Occipital lobe (tissue), 2 donors: ENCODE results near the gene LACC1. TPM values are rescaled to one million over a fixed set of nuclear protein-coding genes. Genes with fewer than 3 reads are reported as not detected.
A peak's percentile ranks its signal among the peaks of the same experiment; 100 is the strongest.

ENCODE experiments used
- DNase-seq: peaks from one replicate; lab custom pipeline; 2025; lab: John Stamatoyannopoulos, UW
- total RNA-seq: library from RNA; depleted of rRNA; stranded (reverse); fragments of >200 nt; gene quantifications from one replicate; pipeline ENCODE4 v1.2.3, GENCODE V29; 2014

LACC1 gene
- total RNA-seq = 4.2 TPM

DNA sequence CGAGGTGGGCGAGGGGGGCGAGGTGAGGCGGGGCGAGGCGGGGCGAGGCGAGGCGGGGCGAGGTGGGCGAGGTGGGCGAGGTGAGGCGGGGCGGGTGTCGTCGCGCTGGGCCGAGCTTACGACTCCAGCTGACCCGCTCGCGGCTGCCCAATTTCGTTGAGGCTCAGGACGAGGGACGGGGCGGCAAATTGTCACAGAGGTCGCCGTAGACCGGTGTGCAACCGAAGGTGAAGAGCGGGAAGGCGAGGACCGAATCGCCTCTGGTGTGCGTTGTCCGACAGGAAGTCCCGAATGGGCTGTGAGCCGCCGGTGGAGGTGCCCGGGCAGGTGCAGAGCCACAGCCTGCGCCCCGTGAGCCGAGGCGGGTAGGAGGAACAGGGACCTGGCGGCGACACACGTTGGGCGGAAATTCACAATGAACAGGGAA is at the start of gene LACC1:
LACC1 (plus strand) TSS at position 150 of the 427 bp plus-strand sequence. CDS start 1,082 bp downstream, outside the sequence.
- DNase-seq = no peak

GRCh38 chr13:43830497-43830881 is 49.2 kb upstream of the LACC1 start:
- DNase-seq = no peak

DNA sequence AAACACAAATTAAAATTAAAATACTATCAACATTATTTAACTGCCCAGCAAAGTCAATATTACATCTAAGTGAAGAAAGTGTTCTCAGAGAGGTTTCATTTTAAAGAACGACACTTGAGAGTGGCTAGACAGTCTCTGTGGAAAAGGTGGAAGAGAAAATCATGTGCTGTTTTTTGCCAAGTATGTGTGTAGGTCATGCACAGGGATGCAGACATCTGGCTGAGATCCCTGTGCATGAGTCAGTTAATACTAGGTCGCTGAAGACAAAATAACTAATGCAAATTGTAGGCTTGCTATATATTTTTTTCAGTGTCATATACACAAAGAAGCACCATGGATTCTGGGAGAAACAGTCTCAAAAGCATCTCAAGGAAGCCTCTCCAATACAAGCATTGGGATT is 48.6 kb upstream of the LACC1 start:
- DNase-seq = no peak

- DNase-seq = no peak
Observed at GRCh38 chr13:43835701-43836100, 44.0 kb upstream of the LACC1 start.

- no peak for DNase-seq
Observed at GRCh38 chr13:43838909-43839308, 40.8 kb upstream of the LACC1 start.

DNA sequence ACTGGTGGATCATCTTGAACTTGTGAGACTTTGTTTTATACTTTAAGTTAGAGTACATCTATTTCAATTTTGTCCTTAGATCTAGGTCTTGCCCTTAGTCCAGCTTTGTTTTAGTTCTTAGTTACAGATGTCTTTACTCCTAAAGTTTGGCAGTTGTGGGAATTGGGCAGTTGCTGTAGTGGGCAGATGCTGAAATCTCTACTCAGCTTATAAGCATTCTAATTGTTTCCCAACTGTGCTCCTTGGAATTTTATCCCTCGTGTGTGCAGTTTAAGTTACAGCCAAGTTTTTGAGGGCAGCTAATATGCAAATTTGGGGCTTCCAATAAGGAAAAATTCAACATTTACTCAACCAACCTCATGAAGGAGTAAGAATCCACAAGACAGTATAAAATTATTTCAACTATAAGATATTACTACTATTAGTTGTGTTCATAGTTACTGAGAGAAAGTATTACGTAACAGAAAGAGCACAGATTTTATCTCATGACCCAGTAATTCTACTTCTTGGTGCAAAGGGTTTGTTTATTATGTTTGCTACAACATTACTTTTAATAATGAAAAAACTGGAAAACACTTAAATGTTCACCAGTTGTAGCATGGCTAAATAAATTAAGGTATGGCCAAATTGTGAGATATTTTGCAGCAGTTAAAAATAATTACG is 33.1 kb upstream of the LACC1 start:
- DNase-seq = no peak

GRCh38 chr13:43848001-43848649 is 31.6 kb upstream of the LACC1 start:
- DNase-seq = no peak

GRCh38 chr13:43850873-43851272 is 28.8 kb upstream of the LACC1 start:
- no peak for DNase-seq

GRCh38 chr13:43852923-43853404 is 26.7 kb upstream of the LACC1 start:
- no peak for DNase-seq

GRCh38 chr13:43861863-43862262 is 17.8 kb upstream of the LACC1 start:
- no peak for DNase-seq

GRCh38 chr13:43864921-43865320 is 14.8 kb upstream of the LACC1 start:
- no peak for DNase-seq

DNA sequence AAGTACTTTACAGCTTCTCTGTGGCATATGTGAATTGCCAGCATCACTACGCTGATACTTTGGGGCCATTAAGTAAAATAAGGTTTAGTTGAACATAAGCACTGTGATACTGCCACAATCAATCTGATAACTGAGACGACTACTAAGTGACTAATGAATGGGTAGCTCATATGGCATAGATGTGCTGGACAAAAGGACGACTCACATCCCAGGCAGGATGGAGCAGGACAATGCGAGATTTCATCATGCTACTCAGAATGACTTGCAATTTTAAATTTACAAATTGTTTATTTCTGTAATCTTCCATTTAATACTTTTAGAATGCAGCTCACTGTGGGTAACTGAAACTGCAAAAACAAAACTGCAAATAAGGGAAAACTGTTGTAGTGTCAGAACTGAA is 13.8 kb upstream of the LACC1 start:
- DNase-seq = no peak

GRCh38 chr13:43872181-43872580 is 7.5 kb upstream of the LACC1 start:
- no peak for DNase-seq

DNA sequence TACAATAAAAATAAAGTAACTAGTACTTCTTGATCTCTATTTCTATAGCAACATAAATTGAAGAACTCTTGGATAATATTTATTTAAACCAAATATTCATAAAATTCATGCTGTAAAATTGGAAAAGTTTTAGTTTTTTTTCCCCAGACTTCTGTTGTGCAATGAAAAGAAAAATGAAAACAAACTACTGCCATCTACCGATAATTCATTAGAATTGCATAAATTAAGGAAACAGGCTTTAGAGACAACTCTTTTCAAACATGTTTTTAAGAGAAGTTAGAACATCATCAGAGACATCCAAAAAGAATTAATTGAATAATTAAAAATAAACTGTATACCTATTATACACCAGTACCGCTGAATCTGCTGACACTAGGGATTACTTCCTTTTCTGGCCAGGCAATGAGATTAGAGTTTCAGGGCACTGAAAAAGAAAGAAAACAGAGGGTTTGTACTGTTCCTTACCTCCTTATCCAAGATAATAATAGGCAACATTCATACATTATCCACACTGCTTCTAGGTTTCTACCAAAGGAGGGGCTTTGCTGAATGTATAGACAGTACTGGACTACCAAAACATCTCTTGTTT is 5.1 kb upstream of the LACC1 start:
- DNase-seq = no peak

GRCh38 chr13:43876366-43876765 is 3.3 kb upstream of the LACC1 start:
- no peak for DNase-seq

DNA sequence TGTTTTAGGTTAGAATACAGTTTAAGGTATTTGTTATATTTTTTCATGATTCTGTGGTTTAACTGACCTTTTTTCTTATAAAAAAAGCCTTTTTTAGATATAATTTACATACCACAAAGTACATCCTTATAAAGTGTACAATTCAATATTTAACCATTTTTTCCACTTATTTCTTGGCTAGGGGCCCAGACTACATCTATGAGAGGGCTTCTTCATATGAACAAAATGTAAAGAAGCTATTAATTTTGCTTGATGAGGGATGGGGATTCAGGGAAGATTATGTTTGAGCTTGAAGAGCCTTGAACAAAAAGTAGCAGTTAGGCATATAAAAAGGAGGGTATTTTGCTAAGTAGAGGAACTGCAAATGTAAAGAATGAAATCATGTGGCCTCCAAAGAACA is 2.4 kb upstream of the LACC1 start:
- DNase-seq = no peak

- DNase-seq = no peak
Observed at GRCh38 chr13:43877766-43878165, 1.9 kb upstream of the LACC1 start.

DNA sequence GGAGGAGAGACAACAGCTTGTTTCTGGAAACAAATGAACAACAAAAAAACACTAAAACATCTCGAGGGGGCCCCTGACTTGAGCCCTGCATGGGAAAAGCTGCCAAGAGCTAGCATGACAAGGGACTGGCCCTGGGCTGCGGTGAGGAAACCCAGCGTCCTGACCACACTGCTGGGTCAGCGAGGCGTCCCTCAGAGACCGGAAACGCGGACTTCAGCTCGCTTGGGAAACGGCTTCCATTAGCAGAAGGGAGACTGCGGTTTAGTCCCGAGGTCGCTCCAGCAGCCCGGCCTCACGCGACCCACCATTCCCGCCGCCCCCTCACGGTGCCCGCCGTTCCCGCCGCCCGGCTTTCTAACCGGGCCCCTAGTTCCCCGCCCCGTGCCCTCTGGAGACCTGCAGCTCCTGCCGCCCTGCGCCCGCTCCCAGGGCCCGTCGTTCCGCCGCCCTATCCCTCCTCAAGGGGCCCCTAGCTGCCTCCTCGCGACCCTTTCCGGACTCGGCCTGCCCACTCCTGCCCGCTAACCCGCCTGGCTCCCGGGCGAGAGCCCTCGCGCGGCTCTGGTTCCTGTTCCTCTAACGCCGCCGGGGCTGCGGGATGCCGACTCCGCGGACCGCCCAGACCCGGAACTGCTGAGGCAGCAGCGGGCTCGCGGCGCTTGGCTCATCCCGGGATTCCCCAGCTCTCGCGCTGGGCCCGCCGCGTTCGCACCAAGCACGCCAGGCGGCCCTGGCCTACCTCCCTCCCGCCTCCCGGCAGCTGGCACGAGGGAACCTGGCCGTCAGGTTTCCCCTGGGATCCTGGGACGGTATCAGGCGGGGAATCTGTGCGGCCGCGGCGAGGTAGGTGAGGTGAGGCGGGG is 581 bp upstream of the LACC1 start, which contains the start of gene CCDC122:
CCDC122 (minus strand) TSS at position 849 of the 863 bp plus-strand sequence. CDS start 10,364 bp downstream, outside the sequence.
- DNase-seq = peak; percentile 53

GRCh38 chr13:43880214-43880855 is 631 bp downstream of the LACC1 start:
- DNase-seq = no peak

DNA sequence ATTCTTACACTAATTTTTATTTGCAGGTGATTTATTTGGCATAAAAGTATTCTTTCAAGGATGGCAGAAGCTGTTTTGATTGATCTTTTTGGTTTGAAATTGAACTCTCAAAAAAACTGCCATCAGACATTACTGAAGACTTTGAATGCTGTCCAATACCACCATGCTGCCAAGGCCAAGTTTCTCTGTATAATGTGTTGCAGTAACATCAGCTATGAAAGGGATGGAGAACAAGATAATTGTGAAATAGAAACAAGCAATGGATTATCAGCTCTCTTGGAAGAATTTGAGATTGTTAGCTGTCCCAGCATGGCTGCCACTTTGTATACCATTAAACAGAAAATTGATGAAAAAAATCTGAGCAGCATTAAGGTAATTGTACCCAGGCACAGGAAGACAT is 1.2 kb downstream of the LACC1 start:
- no peak for DNase-seq

DNA sequence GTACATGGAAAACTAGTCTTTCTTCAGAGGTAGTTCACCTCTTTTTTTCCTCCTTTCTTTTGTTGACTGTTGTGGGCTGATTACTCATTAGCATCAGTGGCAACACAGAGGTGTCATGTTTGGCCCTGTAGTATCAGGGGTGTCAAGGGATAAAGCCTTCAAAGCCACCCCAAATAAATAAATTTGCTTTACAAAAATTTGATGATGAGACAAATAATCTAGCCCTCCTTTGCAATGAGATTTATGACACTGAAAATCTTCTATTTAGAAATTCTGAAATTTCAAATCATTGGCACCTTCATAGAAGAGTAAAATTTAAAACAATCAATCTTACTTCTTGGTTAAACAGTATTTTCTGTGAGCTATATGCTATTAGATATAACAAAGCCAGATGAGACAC is 1.9 kb downstream of the LACC1 start:
- DNase-seq = no peak
